HG03521 (cell line): ENCODE results near the gene CMKLR1.

Source experiments
- ATAC-seq: cut with Tn5 transposase; IDR thresholded peaks from one replicate; pipeline ENCODE4 v1.9.1; 2021; ENCODE audit warnings: mild to moderate bottlenecking, moderate library complexity; ENCODE audit not compliant: unreplicated experiment

CMKLR1 gene

GRCh38 chr12:108363165-108363564, 24.1 kb upstream of the CMKLR1 start:
- no peak for ATAC-seq

- no peak for ATAC-seq
Observed at GRCh38 chr12:108361606-108362005, 22.5 kb upstream of the CMKLR1 start.

- ATAC-seq, result peak; percentile 50
Observed at GRCh38 chr12:108360487-108360886, 21.4 kb upstream of the CMKLR1 start.

- ATAC-seq, result no peak
Observed at GRCh38 chr12:108360057-108360456, 20.9 kb upstream of the CMKLR1 start.

GRCh38 chr12:108358580-108358965, 19.5 kb upstream of the CMKLR1 start:
- no peak for ATAC-seq

GRCh38 chr12:108357834-108358579, 18.9 kb upstream of the CMKLR1 start:
- ATAC-seq, result no peak

GRCh38 chr12:108356835-108357806, 18.0 kb upstream of the CMKLR1 start:
- no peak for ATAC-seq

GRCh38 chr12:108355069-108355468, 16.0 kb upstream of the CMKLR1 start:
- ATAC-seq, result no peak

GRCh38 chr12:108352591-108352990, 13.5 kb upstream of the CMKLR1 start:
- no peak for ATAC-seq

- ATAC-seq, result no peak
Observed at GRCh38 chr12:108350511-108350910, 11.4 kb upstream of the CMKLR1 start.

- no peak for ATAC-seq
Observed at GRCh38 chr12:108349278-108349688, 10.2 kb upstream of the CMKLR1 start.

GRCh38 chr12:108348842-108349241, 9.7 kb upstream of the CMKLR1 start:
- no peak for ATAC-seq

GRCh38 chr12:108346727-108347710, 7.9 kb upstream of the CMKLR1 start:
- ATAC-seq, result no peak

- no peak for ATAC-seq
Observed at GRCh38 chr12:108345716-108346633, 6.9 kb upstream of the CMKLR1 start.

GRCh38 chr12:108342985-108343384, 3.9 kb upstream of the CMKLR1 start:
- no peak for ATAC-seq

- ATAC-seq, result no peak
Observed at GRCh38 chr12:108341854-108342847, 3.0 kb upstream of the CMKLR1 start.

- ATAC-seq, result no peak
Observed at GRCh38 chr12:108341356-108341755, 2.2 kb upstream of the CMKLR1 start.

GRCh38 chr12:108340037-108340436, 926 bp upstream of the CMKLR1 start:
- no peak for ATAC-seq
